Ascending aorta (tissue), 2 donors: ENCODE results near the gene MMP2. TPM values are rescaled to one million over a fixed set of nuclear protein-coding genes. Genes with fewer than 3 reads are reported as not detected.
A peak's percentile ranks its signal among the peaks of the same experiment; 100 is the strongest.

Experiments used
- DNase-seq, 2 donors: peaks; one replicate each; pipeline ENCODE4 v3.0.0-alpha.2; 2019; ENCODE audit warnings: low spot score in 2 of 2
- H3K27ac ChIP-seq, 2 donors: fragments of 200-600 bp; sonication (generic); one replicate each; pipeline ENCODE4 v1.5.1; 2016 to 2017; ENCODE audit warnings: mild to moderate bottlenecking in 1 of 2
- H3K27me3 ChIP-seq: fragments of 200-600 bp; sonication (generic); one replicate; pipeline ENCODE4 v1.5.1; 2017
- H3K36me3 ChIP-seq, 2 donors: fragments of 200-600 bp; sonication (generic); one replicate each; pipeline ENCODE4 v1.5.1; 2016
- H3K4me1 ChIP-seq, 2 donors: fragments of 200-600 bp; sonication (generic); one replicate each; pipeline ENCODE4 v1.5.1; 2016 to 2017; ENCODE audit warnings: mild to moderate bottlenecking in 1 of 2
- H3K4me3 ChIP-seq, 2 donors: fragments of 200-600 bp; sonication (generic); one replicate each; pipeline ENCODE4 v1.5.1; 2016 to 2017; ENCODE audit warnings: mild to moderate bottlenecking in 1 of 2
- H3K9me3 ChIP-seq, 2 donors: fragments of 200-600 bp; sonication (generic); one replicate each; pipeline ENCODE4 v1.5.1; 2016
- intact Hi-C: fragments of 100-400 bp; cut with DNase I; formaldehyde crosslinking; loops from one replicate; pipeline ENCODE4 v1.15.1; 2023
- total RNA-seq: library from RNA; depleted of rRNA; stranded (reverse); fragments of >200 nt; gene quantifications from one replicate; pipeline ENCODE4 v1.1.0, GENCODE V29; 2016
- TF ChIP-seq, protein P1 (sequence below), 3 experiments: fragments of 200-600 bp in 2 of 3; fragments of 450-650 bp in 1 of 3; sonication (generic) in 2 of 3; IDR thresholded peaks; one replicate each; pipeline ENCODE4 v1.5.1; 2016 to 2019; ENCODE audit warnings: antibody characterized with exemption in 3 of 3, mild to moderate bottlenecking in 1 of 3, moderate library complexity in 1 of 3

MMP2 gene
- total RNA-seq, 1 donor from 2014 or later, result 325 TPM

DNA sequence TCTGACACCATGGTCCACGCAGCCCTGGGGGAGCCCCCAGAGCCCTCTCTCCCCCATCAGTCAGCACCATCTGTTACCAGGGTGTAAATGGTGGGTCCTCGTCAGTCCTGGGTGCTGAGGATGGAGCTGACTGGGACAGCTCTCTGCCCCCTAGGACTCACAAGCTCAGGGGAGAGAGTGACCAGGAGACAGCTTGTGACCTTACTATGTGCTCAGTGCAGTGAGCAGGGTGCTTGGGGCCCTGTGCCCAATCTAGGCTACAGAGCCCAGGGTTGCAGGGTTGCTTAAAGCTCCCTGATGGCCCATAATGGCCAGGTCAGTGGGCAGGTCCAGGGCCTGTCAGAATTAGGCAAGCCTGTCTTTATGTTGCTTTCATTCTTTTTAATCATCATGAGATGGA lies 11.3 kb downstream of the MMP2 start:
- H3K27ac ChIP-seq, result no peak overlapping the region
- TF ChIP-seq, protein P1, sequence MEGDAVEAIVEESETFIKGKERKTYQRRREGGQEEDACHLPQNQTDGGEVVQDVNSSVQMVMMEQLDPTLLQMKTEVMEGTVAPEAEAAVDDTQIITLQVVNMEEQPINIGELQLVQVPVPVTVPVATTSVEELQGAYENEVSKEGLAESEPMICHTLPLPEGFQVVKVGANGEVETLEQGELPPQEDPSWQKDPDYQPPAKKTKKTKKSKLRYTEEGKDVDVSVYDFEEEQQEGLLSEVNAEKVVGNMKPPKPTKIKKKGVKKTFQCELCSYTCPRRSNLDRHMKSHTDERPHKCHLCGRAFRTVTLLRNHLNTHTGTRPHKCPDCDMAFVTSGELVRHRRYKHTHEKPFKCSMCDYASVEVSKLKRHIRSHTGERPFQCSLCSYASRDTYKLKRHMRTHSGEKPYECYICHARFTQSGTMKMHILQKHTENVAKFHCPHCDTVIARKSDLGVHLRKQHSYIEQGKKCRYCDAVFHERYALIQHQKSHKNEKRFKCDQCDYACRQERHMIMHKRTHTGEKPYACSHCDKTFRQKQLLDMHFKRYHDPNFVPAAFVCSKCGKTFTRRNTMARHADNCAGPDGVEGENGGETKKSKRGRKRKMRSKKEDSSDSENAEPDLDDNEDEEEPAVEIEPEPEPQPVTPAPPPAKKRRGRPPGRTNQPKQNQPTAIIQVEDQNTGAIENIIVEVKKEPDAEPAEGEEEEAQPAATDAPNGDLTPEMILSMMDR (IDR thresholded peaks at IDR 0.05), result no peak

DNA sequence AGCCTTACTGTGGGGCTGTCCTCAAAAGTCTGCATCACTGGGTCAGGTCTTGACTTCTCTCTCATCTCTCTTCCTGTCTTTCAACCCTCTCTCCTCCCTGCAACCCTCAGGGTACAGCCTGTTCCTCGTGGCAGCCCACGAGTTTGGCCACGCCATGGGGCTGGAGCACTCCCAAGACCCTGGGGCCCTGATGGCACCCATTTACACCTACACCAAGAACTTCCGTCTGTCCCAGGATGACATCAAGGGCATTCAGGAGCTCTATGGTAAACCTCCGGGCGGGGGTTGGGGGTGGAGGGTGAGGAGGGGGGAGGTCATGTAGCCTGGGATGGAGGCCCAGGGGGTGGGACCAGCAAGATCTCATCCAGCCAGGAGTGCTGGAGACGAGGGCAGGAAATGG lies 12.7 kb downstream of the MMP2 start:
- H3K36me3 ChIP-seq, result peaks cover 48 to 80% of the 10 kb centered on the region in 2 donors
- peak overlapping the region in 1 of 2 donors; percentile 18 for H3K27ac ChIP-seq
- no peaks in the 10 kb centered on the region for H3K27me3 ChIP-seq
- no peaks in the 10 kb centered on the region for H3K9me3 ChIP-seq
- intact Hi-C loops, result no loop called here
- no peak overlapping the region for H3K4me3 ChIP-seq
- TF ChIP-seq, protein P1 (IDR thresholded peaks at IDR 0.05), result no peak
- peak in 1 of 2 donors; percentile 53 for DNase-seq
- H3K4me1 ChIP-seq, result no peaks in the 10 kb centered on the region

More for the DNA sequence above, 11.3 kb downstream of the MMP2 start:
- no peaks in the 10 kb centered on the region for H3K9me3 ChIP-seq
- H3K4me3 ChIP-seq, result no peak overlapping the region
- DNase-seq, result peak in 1 of 2 donors; percentile 53
- no peaks in the 10 kb centered on the region for H3K4me1 ChIP-seq
- H3K36me3 ChIP-seq, result peaks cover 48 to 71% of the 10 kb centered on the region in 2 donors
- intact Hi-C loops, result no loop called here
- H3K27me3 ChIP-seq, result no peaks in the 10 kb centered on the region

DNA sequence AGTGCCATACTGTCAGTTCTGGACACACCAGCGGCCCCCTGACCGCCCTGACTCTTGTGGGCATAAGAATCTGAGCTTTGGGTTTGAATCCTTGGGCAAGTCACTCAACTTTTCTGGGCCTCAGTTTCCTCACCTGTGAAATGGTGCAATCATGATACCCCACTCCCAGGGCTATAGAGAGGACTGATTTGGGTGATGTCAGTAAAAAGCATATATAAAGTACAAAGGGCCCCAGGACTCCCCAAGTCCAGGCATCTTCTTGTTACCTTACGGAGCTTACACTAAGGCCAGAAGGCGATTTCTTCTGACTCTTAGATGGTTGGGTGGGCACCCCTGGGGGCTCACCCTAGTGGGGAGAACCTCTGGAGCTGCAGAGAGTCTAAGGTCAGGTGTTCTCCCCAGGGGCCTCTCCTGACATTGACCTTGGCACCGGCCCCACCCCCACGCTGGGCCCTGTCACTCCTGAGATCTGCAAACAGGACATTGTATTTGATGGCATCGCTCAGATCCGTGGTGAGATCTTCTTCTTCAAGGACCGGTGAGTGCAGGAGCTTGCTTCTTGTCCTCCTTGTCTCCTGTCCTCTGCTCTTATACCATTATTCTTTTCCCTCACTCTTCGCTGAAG lies 13.9 kb downstream of the MMP2 start:
- peak in 1 of 2 donors; percentile 52 for DNase-seq
- Histone ChIP-seq H3K4me1 (no peaks in the 10 kb centered on the region), H3K4me3 (no peak overlapping the region), H3K9me3 (no peaks in the 10 kb centered on the region), H3K36me3 (peaks cover 54 to 83% of the 10 kb centered on the region in 2 donors), H3K27me3 (no peaks in the 10 kb centered on the region), H3K27ac (no peak overlapping the region)
- intact Hi-C loops, result no loop called here
- TF ChIP-seq, protein P1 (IDR thresholded peaks at IDR 0.05), result no peak

DNA sequence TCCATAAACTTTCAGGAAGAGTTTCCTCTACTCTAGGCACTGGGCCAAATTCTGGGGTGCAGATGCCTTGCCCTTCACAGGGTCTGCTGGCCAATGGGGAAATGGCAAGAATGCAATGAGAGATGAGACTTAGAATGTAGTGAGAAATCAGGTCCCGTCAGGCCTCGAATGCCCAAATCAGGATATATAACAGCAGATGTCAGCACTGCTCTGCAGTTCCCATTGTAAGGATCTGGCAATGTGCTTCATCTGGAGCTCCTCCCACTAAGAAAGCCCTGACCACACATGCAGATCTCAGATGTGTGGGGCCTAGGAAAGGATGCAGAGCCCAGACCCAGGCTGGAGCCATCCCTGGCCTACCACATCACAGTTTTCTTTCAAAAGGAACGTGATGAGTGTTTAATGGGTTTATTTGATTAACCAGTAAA lies 16.0 kb downstream of the MMP2 start:
- no peak overlapping the region for H3K27ac ChIP-seq
- peaks cover 46 to 72% of the 10 kb centered on the region in 2 donors for H3K36me3 ChIP-seq
- peaks cover 0 to 5% of the 10 kb centered on the region in 2 donors for H3K4me1 ChIP-seq
- H3K27me3 ChIP-seq, result no peaks in the 10 kb centered on the region
- intact Hi-C loops, result no loop called here
- DNase-seq, result peak in 1 of 2 donors; percentile 72
- no peaks in the 10 kb centered on the region for H3K9me3 ChIP-seq
- TF ChIP-seq, protein P1 (IDR thresholded peaks at IDR 0.05), result peak in 1 of 3 experiments; percentile 41
- H3K4me3 ChIP-seq, result no peak overlapping the region

DNA sequence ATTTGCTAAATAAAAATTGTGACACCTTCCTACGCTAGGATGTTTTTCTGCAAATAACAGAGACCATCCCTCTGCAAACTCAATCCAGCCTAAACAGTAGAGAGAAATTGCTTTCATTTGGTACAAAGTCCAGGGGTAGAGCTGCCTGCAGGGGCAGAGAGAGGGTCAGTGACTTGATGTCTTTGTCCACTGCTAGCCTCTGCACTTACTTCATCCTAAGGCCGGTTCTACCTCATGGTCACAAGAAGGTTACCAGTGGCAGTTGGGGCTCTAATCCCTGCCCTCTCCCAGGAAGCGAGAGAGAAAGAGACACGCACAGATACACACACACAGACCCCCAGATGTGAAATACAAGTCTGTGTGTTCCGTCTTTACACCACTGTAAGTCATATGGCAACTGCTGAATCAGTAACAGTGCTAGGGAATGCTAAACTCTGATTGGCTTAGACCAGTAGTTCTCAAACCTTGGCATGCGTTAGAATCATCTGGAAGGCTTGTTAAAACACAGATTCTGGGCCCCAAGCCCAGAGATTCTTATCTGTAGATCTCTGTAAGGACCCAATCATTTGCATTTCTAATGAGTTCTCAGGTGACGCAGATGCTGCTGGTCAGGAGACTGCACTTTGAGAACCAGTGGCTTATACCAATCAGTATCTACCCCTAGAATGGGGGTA lies 16.8 kb downstream of the MMP2 start:
- Histone ChIP-seq H3K27me3 (no peaks in the 10 kb centered on the region), H3K9me3 (no peaks in the 10 kb centered on the region), H3K4me1 (peaks cover 0 to 11% of the 10 kb centered on the region in 2 donors), H3K4me3 (no peak overlapping the region), H3K36me3 (peaks cover 40 to 65% of the 10 kb centered on the region in 2 donors), H3K27ac (no peak overlapping the region)
- TF ChIP-seq, protein P1 (IDR thresholded peaks at IDR 0.05), result no peak
- intact Hi-C loops, result no loop called here
- DNase-seq, result peak in 1 of 2 donors; percentile 37
